ENCODE measurements around the gene SIK2. TPM values are rescaled to one million over a fixed set of nuclear protein-coding genes. Genes with fewer than 3 reads are reported as not detected.

Gene SIK2
- total RNA-seq, 1 experiment from 2014 or later: 9.0 TPM

- intact Hi-C loops (cut with micrococcal nuclease): no loop called here
- no TSS peak for BruUV-seq (replicated peaks)
These were observed 22.4 kb downstream of the SIK2 start for GRCh38 chr11:111624608-111625007.

GRCh38 chr11:111627591-111627990 lies 25.3 kb downstream of the SIK2 start:
- H3K9me3 ChIP-seq (ENCODE audit: low read length): no peaks in the 10 kb centered on the region
- no peaks in the 10 kb centered on the region for H4K20me1 ChIP-seq (ENCODE audit: low read length)
- peaks cover 8% of the 10 kb centered on the region; the same call in 1 of the 2 replicates for H3K36me3 ChIP-seq (ENCODE audit: low read depth, low read length)
- H3K9me2 ChIP-seq (replicated peaks; ENCODE audit: low read length): no peaks in the 10 kb centered on the region
- no peak for DNase-seq
- no peaks in the 10 kb centered on the region for H3K4me1 ChIP-seq (ENCODE audit: insufficient read depth, low read length)
- no peak for ATAC-seq
- POLR2A ChIA-PET (ENCODE audit: unreplicated experiment): no interaction called here
- BruUV-seq (replicated peaks): no TSS peak
- TF ChIP-seq EZH2 (IDR thresholded peaks at IDR 0.05; ENCODE audit: low read length, unreplicated experiment) (no peak), CTCF (conservative IDR thresholded peaks at IDR 0.05; ENCODE audit: low read depth, low read length) (no peak), EZH2phosphoT487 (IDR thresholded peaks at IDR 0.05; ENCODE audit: borderline replicate concordance, low read length) (no peak)
- H3K4me2 ChIP-seq (ENCODE audit: low read length): no peak overlapping the region
- no peak overlapping the region for H2AFZ ChIP-seq (ENCODE audit: low read length)
- H3K9ac ChIP-seq (ENCODE audit: low read length): no peak overlapping the region
- CTCF ChIA-PET: interaction anchor here (1.1 kb wide), 1 partner anchor 23 kb away, joined by 3 read pairs; no protein-coding TSS in a partner anchor
- intact Hi-C loops (cut with micrococcal nuclease): no loop called here
- no peaks in the 10 kb centered on the region for H3K79me2 ChIP-seq (ENCODE audit: low read length)
- H3F3A ChIP-seq (ENCODE audit: low read length, unreplicated experiment): no peaks in the 10 kb centered on the region
- no peaks in the 10 kb centered on the region for H3K27me3 ChIP-seq (ENCODE audit: low read length)
- no peak overlapping the region for H3K27ac ChIP-seq (ENCODE audit: low read length)
- H3K4me3 ChIP-seq (ENCODE audit: low read length): no peak overlapping the region

More at GRCh38 chr11:111624608-111625007, 22.4 kb downstream of the SIK2 start:
- Histone ChIP-seq H3K27me3 (ENCODE audit: low read length) (no peaks in the 10 kb centered on the region), H3K9me2 (replicated peaks; ENCODE audit: low read length) (no peaks in the 10 kb centered on the region), H3K36me3 (ENCODE audit: low read depth, low read length) (peaks cover 9% of the 10 kb centered on the region; the same call in 1 of the 2 replicates), H4K20me1 (ENCODE audit: low read length) (no peaks in the 10 kb centered on the region), H3K9me3 (ENCODE audit: low read length) (no peaks in the 10 kb centered on the region), H2AFZ (ENCODE audit: low read length) (no peak overlapping the region), H3K79me2 (ENCODE audit: low read length) (no peaks in the 10 kb centered on the region), H3K4me3 (ENCODE audit: low read length) (no peak overlapping the region), H3F3A (ENCODE audit: low read length, unreplicated experiment) (no peaks in the 10 kb centered on the region), H3K4me2 (ENCODE audit: low read length) (no peak overlapping the region), H3K9ac (ENCODE audit: low read length) (no peak overlapping the region), H3K27ac (ENCODE audit: low read length) (no peak overlapping the region), H3K4me1 (ENCODE audit: insufficient read depth, low read length) (no peaks in the 10 kb centered on the region)
- TF ChIP-seq EZH2phosphoT487 (IDR thresholded peaks at IDR 0.05; ENCODE audit: borderline replicate concordance, low read length): no peak
- TF ChIP-seq CTCF (conservative IDR thresholded peaks at IDR 0.05; ENCODE audit: low read depth, low read length): no peak
- no peak for TF ChIP-seq EZH2 (IDR thresholded peaks at IDR 0.05; ENCODE audit: low read length, unreplicated experiment)
- no peak for DNase-seq
- ChIA-PET POLR2A (ENCODE audit: unreplicated experiment) (no interaction called here), CTCF (no interaction called here)
- no peak for ATAC-seq

GRCh38 chr11:111629499-111629898 lies 27.2 kb downstream of the SIK2 start:
- Histone ChIP-seq H3F3A (ENCODE audit: low read length, unreplicated experiment) (no peaks in the 10 kb centered on the region), H3K9me2 (replicated peaks; ENCODE audit: low read length) (no peaks in the 10 kb centered on the region), H3K9ac (ENCODE audit: low read length) (no peak overlapping the region), H3K4me1 (ENCODE audit: insufficient read depth, low read length) (peaks cover 10% of the 10 kb centered on the region), H3K4me2 (ENCODE audit: low read length) (no peak overlapping the region), H3K4me3 (ENCODE audit: low read length) (no peak overlapping the region), H3K79me2 (ENCODE audit: low read length) (no peaks in the 10 kb centered on the region), H3K9me3 (ENCODE audit: low read length) (no peaks in the 10 kb centered on the region), H3K27me3 (ENCODE audit: low read length) (no peaks in the 10 kb centered on the region), H3K36me3 (ENCODE audit: low read depth, low read length) (no peaks in the 10 kb centered on the region), H4K20me1 (ENCODE audit: low read length) (no peaks in the 10 kb centered on the region), H3K27ac (ENCODE audit: low read length) (no peak overlapping the region), H2AFZ (ENCODE audit: low read length) (no peak overlapping the region)
- intact Hi-C loops (cut with micrococcal nuclease): no loop called here
- no peak for DNase-seq
- POLR2A ChIA-PET (ENCODE audit: unreplicated experiment): no interaction called here
- CTCF ChIA-PET: no interaction called here
- no peak for ATAC-seq
- TF ChIP-seq CTCF (conservative IDR thresholded peaks at IDR 0.05; ENCODE audit: low read depth, low read length): no peak
- TF ChIP-seq EZH2 (IDR thresholded peaks at IDR 0.05; ENCODE audit: low read length, unreplicated experiment): no peak
- no peak for TF ChIP-seq EZH2phosphoT487 (IDR thresholded peaks at IDR 0.05; ENCODE audit: borderline replicate concordance, low read length)
- BruUV-seq (replicated peaks): no TSS peak

Data from PC-3 (cell line).